ENCODE results near the gene MEGF6.

MEGF6 gene

DNA sequence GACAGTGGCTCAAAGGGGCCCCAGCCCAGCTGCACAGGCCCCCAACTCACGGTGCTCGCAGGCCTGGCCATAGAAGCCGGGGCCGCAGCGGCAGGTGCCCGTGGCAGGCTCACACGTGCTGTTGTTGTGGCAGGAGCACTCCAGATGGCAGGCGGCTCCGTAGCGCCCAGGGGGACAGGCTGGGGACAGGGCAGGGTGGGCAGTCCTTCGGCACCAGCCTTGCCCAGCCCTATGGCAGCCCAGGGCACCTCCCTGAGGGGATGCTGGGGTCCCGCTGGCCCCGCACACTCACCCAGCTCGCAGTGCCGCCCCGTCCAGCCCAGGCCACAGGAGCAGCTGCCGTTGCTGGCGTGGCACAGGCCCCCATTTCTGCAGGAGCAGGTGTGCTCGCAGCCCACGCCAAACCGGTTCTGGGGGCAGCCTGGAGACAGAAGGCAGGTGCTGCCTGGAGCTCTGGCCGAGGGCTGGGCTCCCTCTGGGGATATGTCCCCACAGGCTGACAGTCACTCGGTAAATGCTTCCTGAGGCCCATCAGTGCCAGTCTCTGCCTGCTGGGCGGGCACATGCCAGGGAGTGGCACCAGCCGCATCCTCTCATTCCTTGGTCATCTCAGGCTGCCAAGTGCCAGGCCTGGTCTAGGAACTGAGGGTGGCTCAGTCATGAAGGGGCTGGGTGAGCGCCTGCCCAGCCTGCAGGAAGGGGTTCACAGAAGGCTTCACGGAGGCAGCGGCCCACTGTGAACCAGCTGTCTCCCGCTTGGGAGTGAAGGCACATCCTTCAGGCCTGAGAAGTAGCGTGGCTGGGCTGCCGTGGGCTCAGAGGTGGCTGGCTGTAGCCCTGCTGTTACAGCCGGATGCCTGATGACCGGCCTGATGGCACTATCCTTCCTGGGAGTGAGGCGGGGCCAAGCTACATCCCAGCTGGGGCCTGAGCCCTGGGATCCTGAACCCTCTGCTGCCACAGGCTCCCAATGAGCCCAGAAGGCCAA, 116.7 kb downstream of the MEGF6 start:
- H3K27me3 ChIP-seq (ENCODE audit: control insufficient read depth, low read length) = no peaks in the 10 kb centered on the region
- H3K4me2 ChIP-seq (ENCODE audit: low read length) = no peak overlapping the region
- H3K9me3 ChIP-seq (ENCODE audit: control insufficient read depth, insufficient read depth, low read length) = no peaks in the 10 kb centered on the region
- no peaks in the 10 kb centered on the region for H3K9me2 ChIP-seq (replicated peaks; ENCODE audit: control insufficient read depth, low read length)
- no peaks in the 10 kb centered on the region; the same call in 1 of the 2 replicates for H3K4me1 ChIP-seq (ENCODE audit: control insufficient read depth, low read length)
- no peaks in the 10 kb centered on the region for H3K36me3 ChIP-seq (ENCODE audit: control insufficient read depth, low read length)
- no peak overlapping the region for H3K4me3 ChIP-seq (ENCODE audit: low read length)
- no peak overlapping the region for H3K27ac ChIP-seq (ENCODE audit: low read depth, low read length)
- no peaks in the 10 kb centered on the region for H4K20me1 ChIP-seq (ENCODE audit: control insufficient read depth, insufficient read depth, low read depth, low read length)
- no peaks in the 10 kb centered on the region for H3F3A ChIP-seq (ENCODE audit: control insufficient read depth, insufficient read depth)
- no peak for TF ChIP-seq EZH2phosphoT487 (IDR thresholded peaks at IDR 0.05; ENCODE audit: borderline replicate concordance, low read length)
- TF ChIP-seq, protein P1, sequence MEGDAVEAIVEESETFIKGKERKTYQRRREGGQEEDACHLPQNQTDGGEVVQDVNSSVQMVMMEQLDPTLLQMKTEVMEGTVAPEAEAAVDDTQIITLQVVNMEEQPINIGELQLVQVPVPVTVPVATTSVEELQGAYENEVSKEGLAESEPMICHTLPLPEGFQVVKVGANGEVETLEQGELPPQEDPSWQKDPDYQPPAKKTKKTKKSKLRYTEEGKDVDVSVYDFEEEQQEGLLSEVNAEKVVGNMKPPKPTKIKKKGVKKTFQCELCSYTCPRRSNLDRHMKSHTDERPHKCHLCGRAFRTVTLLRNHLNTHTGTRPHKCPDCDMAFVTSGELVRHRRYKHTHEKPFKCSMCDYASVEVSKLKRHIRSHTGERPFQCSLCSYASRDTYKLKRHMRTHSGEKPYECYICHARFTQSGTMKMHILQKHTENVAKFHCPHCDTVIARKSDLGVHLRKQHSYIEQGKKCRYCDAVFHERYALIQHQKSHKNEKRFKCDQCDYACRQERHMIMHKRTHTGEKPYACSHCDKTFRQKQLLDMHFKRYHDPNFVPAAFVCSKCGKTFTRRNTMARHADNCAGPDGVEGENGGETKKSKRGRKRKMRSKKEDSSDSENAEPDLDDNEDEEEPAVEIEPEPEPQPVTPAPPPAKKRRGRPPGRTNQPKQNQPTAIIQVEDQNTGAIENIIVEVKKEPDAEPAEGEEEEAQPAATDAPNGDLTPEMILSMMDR (IDR thresholded peaks at IDR 0.05; ENCODE audit: low read depth, low read length, poor library complexity, severe bottlenecking) = no peak
- no peaks in the 10 kb centered on the region for H3K79me2 ChIP-seq (ENCODE audit: control insufficient read depth, low read length)

DNA sequence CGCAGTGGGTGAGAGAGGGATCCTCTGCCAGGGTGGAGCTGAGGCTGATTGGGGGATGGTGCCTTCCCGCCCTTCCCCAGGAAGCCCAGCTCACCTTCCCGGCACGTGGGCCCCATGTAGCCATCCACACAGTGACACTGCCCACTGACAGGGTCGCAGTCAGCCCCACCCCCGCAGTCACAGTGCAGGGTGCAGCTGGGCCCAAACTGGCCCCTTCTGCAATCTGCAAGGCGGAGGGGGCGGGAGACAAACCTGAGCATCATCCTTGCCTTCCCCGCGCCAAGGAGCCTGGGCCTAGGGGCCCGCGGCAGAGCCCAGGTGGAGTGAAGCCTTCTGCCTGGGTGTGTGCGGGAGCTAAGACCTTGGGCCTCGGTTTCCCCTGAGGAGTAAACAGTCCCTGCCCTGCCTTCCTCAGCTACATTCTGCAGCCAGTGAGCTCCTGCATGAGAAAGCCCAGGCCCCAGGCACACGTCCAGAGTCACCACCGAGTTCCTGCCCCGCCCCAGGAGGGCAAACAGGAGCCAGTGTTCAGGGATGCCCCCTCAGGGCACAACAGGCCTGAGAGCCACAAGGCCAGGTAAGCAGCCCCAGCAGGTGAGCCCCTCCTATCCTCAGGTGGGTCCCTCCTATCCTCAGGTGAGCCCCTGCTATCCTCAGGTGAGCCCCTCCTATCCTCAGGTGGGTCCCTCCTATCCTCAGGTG, 118.6 kb downstream of the MEGF6 start:
- peaks cover 5% of the 10 kb centered on the region; the same call in 1 of the 2 replicates for H3K9me3 ChIP-seq (ENCODE audit: control insufficient read depth, insufficient read depth, low read length)
- H3K27me3 ChIP-seq (ENCODE audit: control insufficient read depth, low read length) = no peaks in the 10 kb centered on the region
- H3K9me2 ChIP-seq (replicated peaks; ENCODE audit: control insufficient read depth, low read length) = no peaks in the 10 kb centered on the region
- no peaks in the 10 kb centered on the region; the same call in 1 of the 2 replicates for H3K4me1 ChIP-seq (ENCODE audit: control insufficient read depth, low read length)
- H3F3A ChIP-seq (ENCODE audit: control insufficient read depth, insufficient read depth) = no peaks in the 10 kb centered on the region
- H3K4me3 ChIP-seq (ENCODE audit: low read length) = no peak overlapping the region
- no peaks in the 10 kb centered on the region for H4K20me1 ChIP-seq (ENCODE audit: control insufficient read depth, insufficient read depth, low read depth, low read length)
- no peak for TF ChIP-seq EZH2phosphoT487 (IDR thresholded peaks at IDR 0.05; ENCODE audit: borderline replicate concordance, low read length)
- TF ChIP-seq, protein P1 (IDR thresholded peaks at IDR 0.05; ENCODE audit: low read depth, low read length, poor library complexity, severe bottlenecking) = no peak
- no peak overlapping the region for H3K4me2 ChIP-seq (ENCODE audit: low read length)
- H3K79me2 ChIP-seq (ENCODE audit: control insufficient read depth, low read length) = no peaks in the 10 kb centered on the region
- H3K36me3 ChIP-seq (ENCODE audit: control insufficient read depth, low read length) = no peaks in the 10 kb centered on the region
- H3K27ac ChIP-seq (ENCODE audit: low read depth, low read length) = no peak overlapping the region

DNA sequence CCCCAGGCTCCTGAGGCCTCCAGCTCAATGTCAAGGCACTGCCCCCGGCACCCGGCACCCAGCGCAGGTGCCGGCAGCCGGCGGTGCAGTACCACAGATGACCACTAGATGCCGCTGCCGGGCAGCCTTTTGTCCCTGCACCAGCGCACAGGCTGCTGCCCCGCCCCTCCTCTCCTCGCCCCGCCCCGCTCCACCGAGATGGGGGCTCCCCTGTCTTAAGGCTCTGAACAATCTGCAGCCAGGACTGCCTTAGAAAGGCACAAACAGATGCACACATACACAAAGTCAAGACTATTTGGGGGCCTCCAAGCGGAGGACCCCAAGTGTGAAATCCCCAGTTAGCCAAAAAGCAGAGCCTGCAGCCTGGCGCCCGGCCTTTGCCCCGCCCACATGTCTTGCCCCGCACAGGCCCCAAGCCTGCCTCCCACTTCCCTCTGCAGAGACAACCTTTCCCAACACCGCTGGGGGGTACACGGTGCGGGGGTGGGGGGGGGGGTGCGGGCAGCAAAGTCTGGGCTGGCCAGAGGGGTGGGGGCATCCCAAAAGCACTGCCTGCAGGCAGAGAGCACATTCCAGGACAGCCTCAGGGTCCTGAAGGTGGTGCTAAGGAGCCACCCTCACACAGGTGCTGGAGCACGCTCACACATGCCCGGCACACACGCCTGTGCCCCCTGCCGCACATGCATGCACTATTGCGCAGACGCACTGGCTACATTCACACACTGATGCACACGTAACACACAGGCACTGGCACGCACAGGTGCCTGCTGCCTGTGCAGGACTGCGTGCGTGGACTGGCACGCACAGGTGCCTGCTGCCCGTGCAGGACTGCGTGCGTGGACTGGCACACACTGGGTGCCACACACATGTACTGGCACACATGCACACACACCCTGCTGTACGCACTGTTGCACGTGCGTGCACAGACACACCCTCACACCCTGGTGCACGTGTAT, 119.7 kb downstream of the MEGF6 start:
- H4K20me1 ChIP-seq (ENCODE audit: control insufficient read depth, insufficient read depth, low read depth, low read length) = no peaks in the 10 kb centered on the region
- TF ChIP-seq, protein P1 (IDR thresholded peaks at IDR 0.05; ENCODE audit: low read depth, low read length, poor library complexity, severe bottlenecking) = peak; percentile 93
- TF ChIP-seq EZH2phosphoT487 (IDR thresholded peaks at IDR 0.05; ENCODE audit: borderline replicate concordance, low read length) = no peak
- no peaks in the 10 kb centered on the region; the same call in 1 of the 2 replicates for H3K4me1 ChIP-seq (ENCODE audit: control insufficient read depth, low read length)
- peaks cover 5% of the 10 kb centered on the region; the same call in 1 of the 2 replicates for H3K9me3 ChIP-seq (ENCODE audit: control insufficient read depth, insufficient read depth, low read length)
- no peak overlapping the region for H3K27ac ChIP-seq (ENCODE audit: low read depth, low read length)
- no peaks in the 10 kb centered on the region for H3K36me3 ChIP-seq (ENCODE audit: control insufficient read depth, low read length)
- peak overlapping the region; percentile 75 for H3K4me2 ChIP-seq (ENCODE audit: low read length)
- no peaks in the 10 kb centered on the region for H3F3A ChIP-seq (ENCODE audit: control insufficient read depth, insufficient read depth)
- H3K4me3 ChIP-seq (ENCODE audit: low read length) = peak overlapping the region; percentile 46
- H3K9me2 ChIP-seq (replicated peaks; ENCODE audit: control insufficient read depth, low read length) = no peaks in the 10 kb centered on the region
- H3K27me3 ChIP-seq (ENCODE audit: control insufficient read depth, low read length) = no peaks in the 10 kb centered on the region
- H3K79me2 ChIP-seq (ENCODE audit: control insufficient read depth, low read length) = no peaks in the 10 kb centered on the region
